GM18520 (cell line): ENCODE results near the gene WDR64.
"Not testable (repeated sequence)": the region's sequence is repeated elsewhere in the genome, so short reads cannot be mapped to it uniquely, and the experiment has no call there.

Source experiments
- ATAC-seq: cut with Tn5 transposase; IDR thresholded peaks from one replicate; pipeline ENCODE4 v1.9.1; 2021; ENCODE audit not compliant: unreplicated experiment

The WDR64 gene

DNA sequence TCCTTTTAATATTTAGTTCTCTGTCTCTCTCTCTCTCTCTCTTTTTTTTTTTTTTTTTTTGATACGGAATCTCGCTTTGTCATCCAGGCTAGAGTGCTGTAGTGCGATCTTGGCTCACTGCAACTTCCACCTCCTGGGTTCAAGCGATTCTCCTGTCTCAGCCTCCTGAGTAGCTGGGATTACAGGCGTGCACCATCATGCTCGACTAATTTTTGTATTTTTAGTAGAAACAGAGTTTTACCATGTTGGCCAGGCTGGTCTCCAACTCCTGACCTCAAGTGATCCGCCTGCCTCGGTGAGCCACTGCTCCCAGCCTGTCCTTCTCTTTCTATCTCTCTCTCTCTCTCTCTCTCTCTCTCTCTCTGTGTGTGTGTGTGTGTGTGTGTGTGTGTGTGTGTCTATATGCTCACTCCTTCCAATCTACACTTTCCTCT is 83.4 kb downstream of the WDR64 start:
- not testable (repeated sequence) for ATAC-seq

- ATAC-seq = no peak
Measured at GRCh38 chr1:241736387-241736786, 84.3 kb downstream of the WDR64 start.

GRCh38 chr1:241738284-241739078 is 86.4 kb downstream of the WDR64 start:
- ATAC-seq = no peak

- no peak for ATAC-seq
Measured at GRCh38 chr1:241742084-241742483, 90.0 kb downstream of the WDR64 start.

DNA sequence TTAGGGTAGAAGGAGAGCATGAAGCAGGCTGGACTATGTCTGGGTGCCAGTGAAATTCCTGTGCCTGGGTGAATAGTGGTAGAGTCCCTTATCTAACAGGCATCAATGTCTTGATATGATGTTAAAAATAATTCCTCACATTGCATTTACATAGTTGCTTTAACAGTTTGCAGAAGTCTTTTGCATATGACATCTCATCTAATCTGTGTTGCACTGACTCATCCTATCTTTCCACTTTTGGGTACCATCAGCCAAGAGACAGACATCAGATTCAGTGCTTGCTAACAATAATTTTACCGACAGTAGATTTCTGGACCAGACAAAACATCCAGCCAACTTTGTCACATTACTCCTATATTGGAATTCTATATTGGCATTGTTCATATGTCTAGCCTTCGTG is 92.5 kb downstream of the WDR64 start:
- no peak for ATAC-seq

DNA sequence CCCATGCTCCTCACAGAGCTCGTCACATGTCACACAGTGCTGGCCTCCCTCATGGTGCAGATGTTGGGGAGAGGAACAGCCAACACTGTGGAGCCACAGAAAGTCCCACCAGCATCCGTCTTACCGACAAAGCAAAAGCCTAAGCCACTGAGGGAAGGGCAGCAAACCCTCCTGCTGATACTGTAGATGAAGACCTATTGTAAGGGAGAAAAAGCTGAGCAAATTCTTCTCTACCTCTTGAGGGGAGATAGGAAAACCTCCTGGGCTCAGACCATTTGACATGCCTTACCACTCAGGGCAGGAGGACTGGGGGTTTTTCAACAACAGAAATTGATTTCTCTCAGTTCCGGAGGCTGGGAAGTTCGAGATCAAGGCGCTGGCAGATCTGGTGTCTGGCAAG is 95.9 kb downstream of the WDR64 start:
- no peak for ATAC-seq

GRCh38 chr1:241749041-241749944 is 97.2 kb downstream of the WDR64 start:
- ATAC-seq = no peak

DNA sequence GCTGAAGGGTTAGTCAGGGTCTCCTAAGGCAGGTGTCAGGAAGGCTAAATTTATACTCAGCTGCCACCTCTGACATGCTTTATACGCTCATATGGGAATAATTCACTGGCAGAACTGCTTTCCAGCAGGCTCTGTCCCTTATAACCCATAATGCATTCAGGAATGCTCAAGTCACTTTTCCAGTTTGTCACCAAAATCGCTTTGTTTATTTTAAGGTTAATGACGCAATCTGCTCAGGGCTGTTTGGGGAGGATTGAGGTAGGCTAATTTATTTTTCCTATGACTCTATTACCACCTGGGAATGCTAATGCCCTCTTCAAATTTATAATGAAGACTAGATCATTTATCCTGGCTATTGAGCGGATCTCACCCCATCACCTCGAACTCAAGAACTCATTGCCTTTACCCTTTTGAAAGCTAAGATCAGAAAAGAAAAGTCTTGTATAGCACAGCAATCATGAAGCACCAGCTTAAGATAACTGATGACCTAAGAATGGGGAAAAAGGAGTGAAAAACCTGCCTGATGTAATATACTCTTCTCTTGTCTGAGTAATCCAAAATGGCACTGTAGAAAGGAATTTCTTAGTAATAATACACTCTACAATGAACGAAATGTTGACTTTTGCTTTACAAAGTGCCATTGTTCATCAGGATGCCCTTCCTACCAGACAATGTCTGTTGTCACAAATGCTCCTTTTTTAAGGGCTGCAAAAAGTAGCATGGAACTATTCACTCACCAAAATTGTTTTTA is 98.0 kb downstream of the WDR64 start:
- ATAC-seq = no peak

DNA sequence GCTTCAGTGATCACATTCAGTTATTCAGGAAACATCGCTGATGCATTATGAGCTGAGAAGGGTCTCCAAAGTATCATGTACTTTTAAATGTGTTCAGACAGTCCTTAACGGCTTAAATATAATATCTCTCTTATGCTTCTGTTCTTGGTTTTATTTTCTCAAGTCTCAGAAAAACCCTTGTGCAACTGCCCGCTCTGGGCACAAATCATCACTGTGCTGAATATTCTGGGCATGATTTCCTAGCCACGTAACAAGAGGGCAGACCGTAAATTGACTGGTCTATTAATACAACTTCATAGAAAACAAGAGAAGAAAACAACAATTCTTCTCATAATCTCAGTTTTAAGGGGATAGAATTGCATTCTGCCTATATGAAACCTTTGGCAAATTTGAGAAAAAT is 99.4 kb downstream of the WDR64 start:
- no peak for ATAC-seq

- no peak for ATAC-seq
Measured at GRCh38 chr1:241762713-241763339, 110.7 kb downstream of the WDR64 start.

- ATAC-seq = no peak
Measured at GRCh38 chr1:241765390-241765789, 113.3 kb downstream of the WDR64 start.

- ATAC-seq = no peak
Measured at GRCh38 chr1:241767737-241768136, 115.7 kb downstream of the WDR64 start.

GRCh38 chr1:241770115-241770514 is 118.0 kb downstream of the WDR64 start:
- no peak for ATAC-seq

GRCh38 chr1:241771117-241771516 is 119.0 kb downstream of the WDR64 start:
- ATAC-seq = no peak

- no peak for ATAC-seq
Measured at GRCh38 chr1:241772932-241773500, 120.9 kb downstream of the WDR64 start.

DNA sequence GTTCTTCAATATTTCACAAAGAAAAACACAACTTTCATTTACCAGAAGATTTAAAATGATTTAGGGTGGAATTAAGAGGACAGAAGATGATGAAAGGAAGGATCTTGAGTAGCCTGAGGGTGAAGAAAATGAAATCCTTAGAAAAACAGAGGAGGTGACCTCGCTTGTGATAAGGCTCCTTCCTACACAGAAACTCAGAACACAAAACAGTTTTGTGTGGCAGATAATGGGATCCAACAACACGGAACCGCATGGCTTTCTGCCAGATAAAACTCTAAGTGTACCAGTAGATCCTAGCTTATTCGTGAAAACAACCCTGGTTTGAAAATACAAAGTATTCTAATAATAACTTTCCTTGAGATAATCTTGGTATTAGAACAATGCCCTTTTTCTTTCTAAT is 121.9 kb downstream of the WDR64 start:
- ATAC-seq = no peak

DNA sequence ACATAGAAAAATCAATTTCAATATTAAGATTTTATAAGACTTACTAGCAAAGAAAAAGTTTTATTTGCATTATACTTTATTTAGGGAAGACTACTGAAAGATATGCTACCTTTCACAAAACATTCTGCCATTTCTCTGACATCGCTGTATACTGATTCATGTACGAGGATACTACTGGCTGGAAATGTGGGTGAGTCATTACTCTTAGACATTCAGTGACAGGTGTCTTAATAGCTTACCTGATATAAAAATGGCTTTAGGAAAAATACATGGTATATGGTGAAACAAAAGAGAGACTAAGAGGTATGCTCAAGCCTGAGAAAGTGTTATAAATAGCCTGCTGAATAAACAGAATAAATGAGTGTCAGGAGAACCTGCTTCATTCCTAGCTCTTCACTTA is 122.9 kb downstream of the WDR64 start:
- no peak for ATAC-seq

DNA sequence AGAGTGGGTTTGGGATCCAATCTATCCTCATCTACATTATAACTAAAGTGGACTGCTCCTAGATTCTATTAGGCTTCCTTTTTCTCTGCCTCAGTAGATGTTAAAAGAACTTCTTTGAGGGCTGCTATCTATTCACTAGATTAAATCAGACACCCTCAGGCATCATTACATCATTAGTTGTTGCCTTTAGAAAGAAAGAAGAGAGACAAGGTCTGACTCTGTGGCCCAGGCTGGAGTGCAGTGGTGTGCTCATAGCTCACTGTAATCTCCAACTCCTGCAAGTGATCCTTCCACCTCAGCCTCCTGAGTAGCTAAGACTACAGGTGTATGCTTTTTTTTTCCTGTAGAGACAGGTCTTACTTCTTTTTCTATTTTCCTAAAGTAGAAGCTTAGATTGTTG is 124.8 kb downstream of the WDR64 start:
- ATAC-seq = no peak

GRCh38 chr1:241778117-241778516 is 126.0 kb downstream of the WDR64 start:
- no peak for ATAC-seq

- ATAC-seq = no peak
Measured at GRCh38 chr1:241779897-241780296, 127.8 kb downstream of the WDR64 start.

- no peak for ATAC-seq
Measured at GRCh38 chr1:241782396-241782795, 130.3 kb downstream of the WDR64 start.
